K562 (cell line): Measurements from ENCODE around the gene LIF. TPM values are rescaled to one million over a fixed set of nuclear protein-coding genes. Genes with fewer than 3 reads are reported as not detected.

ENCODE experiments used
- polyA plus RNA-seq, 8 experiments: library from polyadenylated mRNA; depleted of rRNA in 4 of 8; stranded (reverse) in 5 of 8; unstranded in 3 of 8; fragments of >200 nt; fragmentation: Nextera tagmentation in 2 of 8; fragmentation: Illumina TruSeq in 1 of 8; extraction: Ambion mirVana in 2 of 8; extraction: Trizol in 1 of 8; gene quantifications; 2 replicates each; pipeline versions ENCODE4 v1.2.1 to v1.2.3, GENCODE V29; 2011 to 2014; ENCODE audit warnings: inconsistent platforms in 1 of 8, missing spikeins in 1 of 8
- total RNA-seq, 7 experiments: library from RNA; depleted of rRNA in 6 of 7; stranded (reverse); fragments of >200 nt in 6 of 7; fragmentation: Illumina TruSeq in 2 of 7; extraction: Trizol in 2 of 7; gene quantifications; 2 replicates each; pipeline versions ENCODE4 v1.2.1 to v1.2.3, GENCODE V29; 2011 to 2021; ENCODE audit warnings: low replicate concordance in 1 of 7

LIF gene
- total and polyA plus RNA-seq, 9 of the 15 experiments (the other 6 are each of a cell fraction or from before 2014, with no cell fraction given) = 0.05 to 0.39 (median 0.18) TPM; not detected in 3

Other genes starting within 250 kb of the LIF start
Only the 7 nearest of the 10 such genes appear.
- not detected in 2 replicates for gene OSM, start 20.1 kb upstream of the LIF start, total RNA-seq (2014; rRNA removed)
- not detected in 2 replicates for gene OSM, start 20.1 kb upstream of the LIF start, total RNA-seq (2014; rRNA removed; fragmentation: Illumina TruSeq; extraction: Trizol)
- gene OSM, start 20.1 kb upstream of the LIF start, total RNA-seq (2015; rRNA removed; fragmentation: Illumina TruSeq; extraction: Trizol) = not detected in 2 replicates
- gene OSM, start 20.1 kb upstream of the LIF start, total RNA-seq (2021) = not detected in 2 replicates
- 0.08 and 0.22 TPM in 2 replicates for gene OSM, start 20.1 kb upstream of the LIF start, polyA plus RNA-seq (2011; rRNA removed)
- gene OSM, start 20.1 kb upstream of the LIF start, polyA plus RNA-seq (2014; fragmentation: Illumina TruSeq; extraction: Trizol) = not detected in 2 replicates
- not detected for gene OSM, start 20.1 kb upstream of the LIF start, polyA plus RNA-seq (2014; fragmentation: Nextera tagmentation; extraction: Ambion mirVana)
- gene OSM, start 20.1 kb upstream of the LIF start, polyA plus RNA-seq (2014; rRNA removed) = not detected in 2 replicates
- 1.2 and 1.3 TPM in 2 replicates for gene CASTOR1, start 42.7 kb upstream of the LIF start, total RNA-seq (2014; rRNA removed)
- 0.47 TPM in 1 of 2 replicates, not detected in the other for gene CASTOR1, start 42.7 kb upstream of the LIF start, total RNA-seq (2014; rRNA removed; fragmentation: Illumina TruSeq; extraction: Trizol)
- 0.72 and 1.1 TPM in 2 replicates for gene CASTOR1, start 42.7 kb upstream of the LIF start, total RNA-seq (2015; rRNA removed; fragmentation: Illumina TruSeq; extraction: Trizol)
- gene CASTOR1, start 42.7 kb upstream of the LIF start, total RNA-seq (2021) = 2.6 and 3.1 TPM in 2 replicates
- gene CASTOR1, start 42.7 kb upstream of the LIF start, polyA plus RNA-seq (2011; rRNA removed) = 2.5 and 3.2 TPM in 2 replicates
- 0.96 and 0.98 TPM in 2 replicates for gene CASTOR1, start 42.7 kb upstream of the LIF start, polyA plus RNA-seq (2014; fragmentation: Illumina TruSeq; extraction: Trizol)
- under 1 TPM; 0.35 to 0.56 TPM for gene CASTOR1, start 42.7 kb upstream of the LIF start, polyA plus RNA-seq (2014; fragmentation: Nextera tagmentation; extraction: Ambion mirVana)
- 1.3 and 1.9 TPM in 2 replicates for gene CASTOR1, start 42.7 kb upstream of the LIF start, polyA plus RNA-seq (2014; rRNA removed)
- 7.5 and 7.8 TPM in 2 replicates for gene TBC1D10A, start 80.2 kb upstream of the LIF start, total RNA-seq (2014; rRNA removed)
- gene TBC1D10A, start 80.2 kb upstream of the LIF start, total RNA-seq (2014; rRNA removed; fragmentation: Illumina TruSeq; extraction: Trizol) = 2.0 and 2.3 TPM in 2 replicates
- gene TBC1D10A, start 80.2 kb upstream of the LIF start, total RNA-seq (2015; rRNA removed; fragmentation: Illumina TruSeq; extraction: Trizol) = 4.6 and 5.0 TPM in 2 replicates
- 9.8 and 10.4 TPM in 2 replicates for gene TBC1D10A, start 80.2 kb upstream of the LIF start, total RNA-seq (2021)
- 6.0 and 8.2 TPM in 2 replicates for gene TBC1D10A, start 80.2 kb upstream of the LIF start, polyA plus RNA-seq (2011; rRNA removed)
- gene TBC1D10A, start 80.2 kb upstream of the LIF start, polyA plus RNA-seq (2014; fragmentation: Illumina TruSeq; extraction: Trizol) = 4.3 and 6.2 TPM in 2 replicates
- gene TBC1D10A, start 80.2 kb upstream of the LIF start, polyA plus RNA-seq (2014; fragmentation: Nextera tagmentation; extraction: Ambion mirVana) = under 1 TPM; 0.13 to 0.18 TPM
- gene TBC1D10A, start 80.2 kb upstream of the LIF start, polyA plus RNA-seq (2014; rRNA removed) = 5.8 and 7.9 TPM in 2 replicates
- gene SF3A1, start 110.1 kb upstream of the LIF start, total RNA-seq (2014; rRNA removed) = 53.7 and 89.0 TPM in 2 replicates
- gene SF3A1, start 110.1 kb upstream of the LIF start, total RNA-seq (2014; rRNA removed; fragmentation: Illumina TruSeq; extraction: Trizol) = 12.3 and 12.8 TPM in 2 replicates
- 13.0 and 21.3 TPM in 2 replicates for gene SF3A1, start 110.1 kb upstream of the LIF start, total RNA-seq (2015; rRNA removed; fragmentation: Illumina TruSeq; extraction: Trizol)
- gene SF3A1, start 110.1 kb upstream of the LIF start, total RNA-seq (2021) = 223 and 228 TPM in 2 replicates
- gene SF3A1, start 110.1 kb upstream of the LIF start, polyA plus RNA-seq (2011; rRNA removed) = 8.6 and 29.3 TPM in 2 replicates
- 113 and 116 TPM in 2 replicates for gene SF3A1, start 110.1 kb upstream of the LIF start, polyA plus RNA-seq (2014; fragmentation: Illumina TruSeq; extraction: Trizol)
- gene SF3A1, start 110.1 kb upstream of the LIF start, polyA plus RNA-seq (2014; fragmentation: Nextera tagmentation; extraction: Ambion mirVana) = 1 to 10 TPM; 6.7 to 8.2 TPM
- gene SF3A1, start 110.1 kb upstream of the LIF start, polyA plus RNA-seq (2014; rRNA removed) = 29.4 and 38.3 TPM in 2 replicates
- 1.00 and 1.0 TPM in 2 replicates for gene CCDC157, start 110.2 kb upstream of the LIF start, total RNA-seq (2014; rRNA removed)
- gene CCDC157, start 110.2 kb upstream of the LIF start, total RNA-seq (2014; rRNA removed; fragmentation: Illumina TruSeq; extraction: Trizol) = 0.18 and 0.22 TPM in 2 replicates
- 0.34 and 0.47 TPM in 2 replicates for gene CCDC157, start 110.2 kb upstream of the LIF start, total RNA-seq (2015; rRNA removed; fragmentation: Illumina TruSeq; extraction: Trizol)
- gene CCDC157, start 110.2 kb upstream of the LIF start, total RNA-seq (2021) = 0.80 and 0.85 TPM in 2 replicates
- 1.3 and 1.4 TPM in 2 replicates for gene CCDC157, start 110.2 kb upstream of the LIF start, polyA plus RNA-seq (2011; rRNA removed)
- gene CCDC157, start 110.2 kb upstream of the LIF start, polyA plus RNA-seq (2014; fragmentation: Illumina TruSeq; extraction: Trizol) = 0.68 and 0.94 TPM in 2 replicates
- under 1 TPM; 0.04 to 0.18 TPM for gene CCDC157, start 110.2 kb upstream of the LIF start, polyA plus RNA-seq (2014; fragmentation: Nextera tagmentation; extraction: Ambion mirVana)
- gene CCDC157, start 110.2 kb upstream of the LIF start, polyA plus RNA-seq (2014; rRNA removed) = 0.85 and 0.95 TPM in 2 replicates
- gene RNF215, start 140.7 kb upstream of the LIF start, total RNA-seq (2014; rRNA removed) = 4.0 and 4.7 TPM in 2 replicates
- gene RNF215, start 140.7 kb upstream of the LIF start, total RNA-seq (2014; rRNA removed; fragmentation: Illumina TruSeq; extraction: Trizol) = 1.7 and 2.7 TPM in 2 replicates
- gene RNF215, start 140.7 kb upstream of the LIF start, total RNA-seq (2015; rRNA removed; fragmentation: Illumina TruSeq; extraction: Trizol) = 2.2 and 2.3 TPM in 2 replicates
- gene RNF215, start 140.7 kb upstream of the LIF start, total RNA-seq (2021) = 6.8 and 9.2 TPM in 2 replicates
- gene RNF215, start 140.7 kb upstream of the LIF start, polyA plus RNA-seq (2011; rRNA removed) = 5.6 and 7.1 TPM in 2 replicates
- 2.1 and 3.9 TPM in 2 replicates for gene RNF215, start 140.7 kb upstream of the LIF start, polyA plus RNA-seq (2014; fragmentation: Illumina TruSeq; extraction: Trizol)
- under 1 TPM; 0.08 to 0.10 TPM for gene RNF215, start 140.7 kb upstream of the LIF start, polyA plus RNA-seq (2014; fragmentation: Nextera tagmentation; extraction: Ambion mirVana)
- gene RNF215, start 140.7 kb upstream of the LIF start, polyA plus RNA-seq (2014; rRNA removed) = 7.2 and 9.8 TPM in 2 replicates
- gene SEC14L2, start 150.3 kb upstream of the LIF start, total RNA-seq (2014; rRNA removed) = 0.05 and 0.08 TPM in 2 replicates
- gene SEC14L2, start 150.3 kb upstream of the LIF start, total RNA-seq (2014; rRNA removed; fragmentation: Illumina TruSeq; extraction: Trizol) = 0.04 and 0.06 TPM in 2 replicates
- 0.11 TPM in 2 replicates for gene SEC14L2, start 150.3 kb upstream of the LIF start, total RNA-seq (2015; rRNA removed; fragmentation: Illumina TruSeq; extraction: Trizol)
- gene SEC14L2, start 150.3 kb upstream of the LIF start, total RNA-seq (2021) = 0.04 and 0.16 TPM in 2 replicates
- 0.07 and 0.11 TPM in 2 replicates for gene SEC14L2, start 150.3 kb upstream of the LIF start, polyA plus RNA-seq (2011; rRNA removed)
- gene SEC14L2, start 150.3 kb upstream of the LIF start, polyA plus RNA-seq (2014; fragmentation: Illumina TruSeq; extraction: Trizol) = 0.06 and 0.12 TPM in 2 replicates
- gene SEC14L2, start 150.3 kb upstream of the LIF start, polyA plus RNA-seq (2014; fragmentation: Nextera tagmentation; extraction: Ambion mirVana) = under 1 TPM; 0.10 to 0.17 TPM
- 0.03 TPM in 1 of 2 replicates, not detected in the other for gene SEC14L2, start 150.3 kb upstream of the LIF start, polyA plus RNA-seq (2014; rRNA removed)